ENCODE data around the gene DIS3L2.
A peak's percentile ranks its signal among the peaks of the same experiment; 100 is the strongest.
"Not testable (repeated sequence)": the region's sequence is repeated elsewhere in the genome, so short reads cannot be mapped to it uniquely, and the experiment has no call there.

DIS3L2 gene

DNA sequence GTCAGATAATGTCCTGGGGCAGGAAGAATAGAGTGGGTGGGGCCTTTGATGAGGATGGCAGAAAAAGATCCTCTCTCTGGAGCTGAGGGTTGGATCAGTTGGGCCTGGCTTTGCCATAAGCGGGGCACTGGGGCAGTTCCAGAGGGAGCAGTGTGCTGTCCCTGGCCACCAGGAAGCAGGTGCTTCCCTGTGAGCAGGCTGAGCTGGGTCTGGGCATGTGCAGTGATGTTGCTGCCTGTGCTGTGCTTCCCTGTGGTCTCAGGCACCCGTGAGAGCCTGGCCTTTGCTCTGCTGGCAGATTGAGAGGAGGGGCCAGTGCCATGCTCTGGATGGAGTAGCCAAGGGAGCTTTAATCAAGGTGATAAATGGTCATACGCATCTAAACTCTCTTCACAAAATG lies 20.7 kb upstream of the DIS3L2 start:
- H3K4me1 ChIP-seq (ENCODE audit: control insufficient read depth in 1 of 2, insufficient read depth in 2 of 2, low read length in 2 of 2), result no peaks in the 10 kb centered on the region
- H3K9me3 ChIP-seq (ENCODE audit: control insufficient read depth in 1 of 2, low read length in 2 of 2), result no peaks in the 10 kb centered on the region
- H3K4me3 ChIP-seq (ENCODE audit: low read depth in 1 of 2, low read length in 2 of 2), result no peak overlapping the region
- H3K27me3 ChIP-seq (ENCODE audit: low read depth, low read length), result no peaks in the 10 kb centered on the region
- no peaks in the 10 kb centered on the region for H3K36me3 ChIP-seq (ENCODE audit: control insufficient read depth in 1 of 2, insufficient read depth in 2 of 2, low read length in 2 of 2)
- no peak overlapping the region for H3K27ac ChIP-seq (ENCODE audit: low read length)

DNA sequence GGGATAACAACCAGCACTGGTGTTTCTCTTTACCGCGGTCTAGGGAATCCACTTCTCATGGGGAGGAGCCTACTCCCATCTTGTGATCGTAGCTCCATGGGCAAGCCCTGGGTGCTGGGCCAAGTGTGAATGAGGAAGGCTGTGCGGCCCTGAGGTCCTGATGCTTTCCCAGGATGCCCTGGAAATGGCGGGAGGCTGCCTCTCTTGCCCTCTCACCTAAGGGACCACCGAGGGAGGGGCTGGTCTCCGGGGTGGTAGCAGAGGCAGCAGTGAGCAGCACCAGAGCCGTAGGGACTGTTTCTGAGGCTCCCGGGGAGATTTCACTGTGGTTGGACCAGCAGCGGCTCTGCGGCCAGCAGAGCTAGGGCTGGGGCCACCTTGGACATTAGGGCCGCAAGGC lies 19.8 kb upstream of the DIS3L2 start:
- no peaks in the 10 kb centered on the region for H3K27me3 ChIP-seq (ENCODE audit: low read depth, low read length)
- no peaks in the 10 kb centered on the region for H3K9me3 ChIP-seq (ENCODE audit: control insufficient read depth in 1 of 2, low read length in 2 of 2)
- no peaks in the 10 kb centered on the region for H3K36me3 ChIP-seq (ENCODE audit: control insufficient read depth in 1 of 2, insufficient read depth in 2 of 2, low read length in 2 of 2)
- H3K4me1 ChIP-seq (ENCODE audit: control insufficient read depth in 1 of 2, insufficient read depth in 2 of 2, low read length in 2 of 2), result no peaks in the 10 kb centered on the region
- no peak overlapping the region for H3K27ac ChIP-seq (ENCODE audit: low read length)
- no peak overlapping the region for H3K4me3 ChIP-seq (ENCODE audit: low read depth in 1 of 2, low read length in 2 of 2)

DNA sequence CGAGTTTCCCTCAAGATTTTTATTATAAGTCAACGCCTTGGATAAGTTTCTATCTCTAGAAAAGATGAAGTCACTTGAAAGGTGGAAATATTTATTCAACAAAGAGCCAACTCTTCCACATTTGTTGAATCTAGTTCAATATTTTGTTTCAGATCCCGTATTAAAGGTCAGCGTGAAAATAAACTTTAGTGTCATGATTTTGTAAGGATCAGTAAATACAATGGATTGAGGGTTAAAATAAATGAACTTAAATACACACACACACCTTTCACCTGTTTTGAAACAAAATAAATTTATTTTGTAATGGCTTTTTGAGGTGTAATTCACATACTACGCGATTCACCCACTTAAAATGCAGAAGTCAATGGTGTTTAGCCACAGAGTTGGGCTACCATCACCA lies 19.3 kb upstream of the DIS3L2 start:
- Histone ChIP-seq H3K4me3 (ENCODE audit: low read depth in 1 of 2, low read length in 2 of 2) (no peak overlapping the region), H3K4me1 (ENCODE audit: control insufficient read depth in 1 of 2, insufficient read depth in 2 of 2, low read length in 2 of 2) (no peaks in the 10 kb centered on the region), H3K27ac (ENCODE audit: low read length) (no peak overlapping the region)

DNA sequence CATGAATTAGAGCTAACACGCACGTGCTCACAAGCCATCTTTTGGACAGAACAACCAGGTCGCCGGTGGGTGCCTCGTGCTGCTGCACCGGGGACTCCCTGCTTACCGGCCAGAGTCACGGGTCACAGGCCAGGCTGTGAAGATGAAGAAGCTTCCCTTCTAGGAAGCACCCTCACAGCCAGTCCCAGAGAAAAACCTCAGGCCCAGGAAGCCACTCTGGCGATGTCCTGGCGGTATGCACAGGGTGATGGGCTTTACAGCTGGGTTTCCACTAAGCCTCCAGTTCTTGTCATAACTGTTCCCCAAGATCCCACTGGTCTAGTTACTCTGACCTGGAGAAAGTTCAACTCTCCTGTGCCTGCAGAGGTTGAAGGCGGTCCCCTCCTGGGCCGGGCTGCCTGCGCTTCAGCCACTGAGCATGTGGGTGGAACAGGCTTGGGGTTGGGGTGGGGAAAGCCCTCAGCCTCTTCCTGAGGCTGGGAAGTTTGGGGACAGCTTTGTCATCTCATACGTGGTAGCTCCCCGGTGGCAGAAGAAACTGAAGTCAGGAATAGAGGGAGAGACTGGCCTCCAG lies 15.2 kb upstream of the DIS3L2 start:
- Histone ChIP-seq H3K4me1 (ENCODE audit: control insufficient read depth in 1 of 2, insufficient read depth in 2 of 2, low read length in 2 of 2) (no peaks in the 10 kb centered on the region), H3K36me3 (ENCODE audit: control insufficient read depth in 1 of 2, insufficient read depth in 2 of 2, low read length in 2 of 2) (no peaks in the 10 kb centered on the region), H3K9me3 (ENCODE audit: control insufficient read depth in 1 of 2, low read length in 2 of 2) (no peaks in the 10 kb centered on the region), H3K27me3 (ENCODE audit: low read depth, low read length) (no peaks in the 10 kb centered on the region), H3K27ac (ENCODE audit: low read length) (no peak overlapping the region), H3K4me3 (ENCODE audit: low read depth in 1 of 2, low read length in 2 of 2) (no peak overlapping the region)

More for the DNA sequence above, 19.3 kb upstream of the DIS3L2 start:
- Histone ChIP-seq H3K36me3 (ENCODE audit: control insufficient read depth in 1 of 2, insufficient read depth in 2 of 2, low read length in 2 of 2) (no peaks in the 10 kb centered on the region), H3K27me3 (ENCODE audit: low read depth, low read length) (no peaks in the 10 kb centered on the region), H3K9me3 (ENCODE audit: control insufficient read depth in 1 of 2, low read length in 2 of 2) (no peaks in the 10 kb centered on the region)

GRCh38 chr2:231947112-231947511 lies 14.4 kb upstream of the DIS3L2 start:
- not testable (repeated sequence) for H3K4me3 ChIP-seq (ENCODE audit: low read depth in 1 of 2, low read length in 2 of 2); H3K36me3 ChIP-seq (ENCODE audit: control insufficient read depth in 1 of 2, insufficient read depth in 2 of 2, low read length in 2 of 2); H3K27ac ChIP-seq (ENCODE audit: low read length); H3K9me3 ChIP-seq (ENCODE audit: control insufficient read depth in 1 of 2, low read length in 2 of 2); H3K4me1 ChIP-seq (ENCODE audit: control insufficient read depth in 1 of 2, insufficient read depth in 2 of 2, low read length in 2 of 2); H3K27me3 ChIP-seq (ENCODE audit: low read depth, low read length)

- H3K27ac ChIP-seq (ENCODE audit: low read length), result no peak overlapping the region
These were observed 13.8 kb upstream of the DIS3L2 start for GRCh38 chr2:231947694-231948093.

GRCh38 chr2:231951452-231952035 lies 10.0 kb upstream of the DIS3L2 start:
- no peaks in the 10 kb centered on the region for H3K4me1 ChIP-seq (ENCODE audit: control insufficient read depth in 1 of 2, insufficient read depth in 2 of 2, low read length in 2 of 2)
- no peak overlapping the region for H3K4me3 ChIP-seq (ENCODE audit: low read depth in 1 of 2, low read length in 2 of 2)
- no peak overlapping the region for H3K27ac ChIP-seq (ENCODE audit: low read length)
- H3K36me3 ChIP-seq (ENCODE audit: control insufficient read depth in 1 of 2, insufficient read depth in 2 of 2, low read length in 2 of 2), result no peaks in the 10 kb centered on the region
- H3K27me3 ChIP-seq (ENCODE audit: low read depth, low read length), result peaks cover 4% of the 10 kb centered on the region
- no peaks in the 10 kb centered on the region for H3K9me3 ChIP-seq (ENCODE audit: control insufficient read depth in 1 of 2, low read length in 2 of 2)

More at GRCh38 chr2:231947694-231948093, 13.8 kb upstream of the DIS3L2 start:
- no peaks in the 10 kb centered on the region for H3K36me3 ChIP-seq (ENCODE audit: control insufficient read depth in 1 of 2, insufficient read depth in 2 of 2, low read length in 2 of 2)
- H3K4me3 ChIP-seq (ENCODE audit: low read depth in 1 of 2, low read length in 2 of 2), result no peak overlapping the region
- H3K9me3 ChIP-seq (ENCODE audit: control insufficient read depth in 1 of 2, low read length in 2 of 2), result no peaks in the 10 kb centered on the region
- no peaks in the 10 kb centered on the region for H3K27me3 ChIP-seq (ENCODE audit: low read depth, low read length)
- H3K4me1 ChIP-seq (ENCODE audit: control insufficient read depth in 1 of 2, insufficient read depth in 2 of 2, low read length in 2 of 2), result no peaks in the 10 kb centered on the region

- Histone ChIP-seq H3K36me3 (ENCODE audit: control insufficient read depth in 1 of 2, insufficient read depth in 2 of 2, low read length in 2 of 2) (no peaks in the 10 kb centered on the region), H3K27me3 (ENCODE audit: low read depth, low read length) (peaks cover 4% of the 10 kb centered on the region), H3K9me3 (ENCODE audit: control insufficient read depth in 1 of 2, low read length in 2 of 2) (no peaks in the 10 kb centered on the region), H3K27ac (ENCODE audit: low read length) (no peak overlapping the region), H3K4me3 (ENCODE audit: low read depth in 1 of 2, low read length in 2 of 2) (no peak overlapping the region), H3K4me1 (ENCODE audit: control insufficient read depth in 1 of 2, insufficient read depth in 2 of 2, low read length in 2 of 2) (peaks cover 0 to 5% of the 10 kb centered on the region in 2 donors)
These were observed 5.6 kb upstream of the DIS3L2 start for GRCh38 chr2:231955758-231956472.

GRCh38 chr2:231957913-231958763 lies 3.4 kb upstream of the DIS3L2 start:
- no peak overlapping the region for H3K4me3 ChIP-seq (ENCODE audit: low read depth in 1 of 2, low read length in 2 of 2)
- H3K4me1 ChIP-seq (ENCODE audit: control insufficient read depth in 1 of 2, insufficient read depth in 2 of 2, low read length in 2 of 2), result peaks cover 0 to 14% of the 10 kb centered on the region in 2 donors
- no peak overlapping the region for H3K27ac ChIP-seq (ENCODE audit: low read length)
- H3K36me3 ChIP-seq (ENCODE audit: control insufficient read depth in 1 of 2, insufficient read depth in 2 of 2, low read length in 2 of 2), result no peaks in the 10 kb centered on the region
- H3K9me3 ChIP-seq (ENCODE audit: control insufficient read depth in 1 of 2, low read length in 2 of 2), result no peaks in the 10 kb centered on the region
- peaks cover 4% of the 10 kb centered on the region for H3K27me3 ChIP-seq (ENCODE audit: low read depth, low read length)

- Histone ChIP-seq H3K27ac (ENCODE audit: low read length) (no peak overlapping the region), H3K4me3 (ENCODE audit: low read depth in 1 of 2, low read length in 2 of 2) (peak overlapping the region; percentile 95 to 99), H3K36me3 (ENCODE audit: control insufficient read depth in 1 of 2, insufficient read depth in 2 of 2, low read length in 2 of 2) (no peaks in the 10 kb centered on the region), H3K9me3 (ENCODE audit: control insufficient read depth in 1 of 2, low read length in 2 of 2) (no peaks in the 10 kb centered on the region), H3K27me3 (ENCODE audit: low read depth, low read length) (no peaks in the 10 kb centered on the region), H3K4me1 (ENCODE audit: control insufficient read depth in 1 of 2, insufficient read depth in 2 of 2, low read length in 2 of 2) (peaks cover 0 to 14% of the 10 kb centered on the region in 2 donors)
These were observed 634 bp upstream of the DIS3L2 start for GRCh38 chr2:231960810-231961348.

DNA sequence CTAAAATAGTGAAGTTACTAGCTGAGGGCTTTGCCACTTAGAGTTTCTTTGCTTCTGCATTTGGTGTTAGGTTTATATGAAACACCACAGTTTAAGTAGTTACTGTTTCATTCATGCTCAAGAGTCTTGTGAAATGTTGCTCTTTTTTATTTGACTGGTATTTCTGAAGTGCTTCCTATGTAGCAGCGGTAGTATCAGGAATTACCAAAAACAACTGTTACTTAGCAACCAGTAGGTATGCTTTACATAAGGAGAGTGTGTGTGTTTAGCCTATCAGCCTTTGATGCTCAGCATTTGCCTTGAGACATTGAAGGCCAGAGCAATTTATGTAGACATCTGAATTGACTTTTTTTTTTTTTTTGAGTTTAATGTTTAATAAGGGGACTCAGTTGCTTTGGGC lies 3.6 kb downstream of the DIS3L2 start:
- no peak overlapping the region for H3K4me3 ChIP-seq (ENCODE audit: low read depth in 1 of 2, low read length in 2 of 2)
- no peak overlapping the region for H3K27ac ChIP-seq (ENCODE audit: low read length)
- no peaks in the 10 kb centered on the region for H3K9me3 ChIP-seq (ENCODE audit: control insufficient read depth in 1 of 2, low read length in 2 of 2)

More for the DNA sequence above, 3.6 kb downstream of the DIS3L2 start:
- Histone ChIP-seq H3K27me3 (ENCODE audit: low read depth, low read length) (no peaks in the 10 kb centered on the region), H3K36me3 (ENCODE audit: control insufficient read depth in 1 of 2, insufficient read depth in 2 of 2, low read length in 2 of 2) (no peaks in the 10 kb centered on the region), H3K4me1 (ENCODE audit: control insufficient read depth in 1 of 2, insufficient read depth in 2 of 2, low read length in 2 of 2) (peaks cover 0 to 14% of the 10 kb centered on the region in 2 donors)

Measured in muscle layer of duodenum (tissue), 2 donors.